K562 (cell line): ENCODE results near the gene PMP22.

Experiments
- BCL6 ChIP-seq: fragments of 250-450 bp; sonication (Bioruptor Pico); IDR thresholded peaks from 2 replicates; pipeline ENCODE4 v1.4.0; 2020
- HNRNPUL1 ChIP-seq: fragments of 200-400 bp; formaldehyde crosslinking; IDR thresholded peaks from 2 replicates; pipeline ENCODE4 v1.6.1; 2017; ENCODE audit warnings: low read length
- SP2 ChIP-seq: IDR thresholded peaks from 2 replicates; pipeline ENCODE4 v1.6.1; 2011; ENCODE audit warnings: mild to moderate bottlenecking, low read depth, low read length, moderate library complexity; ENCODE audit not compliant: poor library complexity, severe bottlenecking; ENCODE audit errors: extremely low read depth
- TF ChIP-seq, protein P1 (sequence below): IDR thresholded peaks from 3 replicates; pipeline ENCODE4 v1.6.1; 2011; ENCODE audit warnings: borderline replicate concordance, mild to moderate bottlenecking, moderate library complexity; ENCODE audit not compliant: insufficient read length; ENCODE audit errors: extremely low read depth
- TF ChIP-seq, protein P2 (sequence below), 3 experiments: IDR thresholded peaks in 2 of 3; conservative IDR thresholded peaks in 1 of 3; 2 replicates each; pipeline ENCODE4 v1.5.1; 2011 to 2012; ENCODE audit warnings: low read length in 3 of 3, mild to moderate bottlenecking in 3 of 3, control low read depth in 2 of 3, improper control_type of control experiment in 1 of 3, inconsistent platforms in 1 of 3, low read depth in 1 of 3, mixed read lengths in 1 of 3, moderate library complexity in 1 of 3; ENCODE audit not compliant: insufficient read depth in 2 of 3

DNA sequence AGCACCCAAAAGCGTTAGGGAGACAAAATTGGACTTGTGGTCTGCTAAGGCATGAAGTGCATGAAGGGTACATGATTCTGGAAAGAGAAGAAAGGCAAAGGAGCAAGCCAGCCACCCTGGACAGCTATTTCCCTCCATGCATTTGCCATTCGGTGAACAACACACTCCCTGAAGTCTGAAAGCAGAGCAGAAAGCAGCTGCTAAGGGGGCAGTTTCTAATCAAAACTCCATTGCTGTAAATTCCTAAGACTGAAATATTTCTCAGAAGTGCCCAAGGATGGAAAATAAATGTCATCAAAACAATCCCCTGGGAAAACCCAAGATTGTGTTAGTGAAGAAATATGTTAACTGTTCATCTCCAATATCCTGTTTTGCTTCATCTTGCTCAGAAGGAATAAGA is 44.3 kb downstream of the PMP22 start:
- TF ChIP-seq, protein P1, sequence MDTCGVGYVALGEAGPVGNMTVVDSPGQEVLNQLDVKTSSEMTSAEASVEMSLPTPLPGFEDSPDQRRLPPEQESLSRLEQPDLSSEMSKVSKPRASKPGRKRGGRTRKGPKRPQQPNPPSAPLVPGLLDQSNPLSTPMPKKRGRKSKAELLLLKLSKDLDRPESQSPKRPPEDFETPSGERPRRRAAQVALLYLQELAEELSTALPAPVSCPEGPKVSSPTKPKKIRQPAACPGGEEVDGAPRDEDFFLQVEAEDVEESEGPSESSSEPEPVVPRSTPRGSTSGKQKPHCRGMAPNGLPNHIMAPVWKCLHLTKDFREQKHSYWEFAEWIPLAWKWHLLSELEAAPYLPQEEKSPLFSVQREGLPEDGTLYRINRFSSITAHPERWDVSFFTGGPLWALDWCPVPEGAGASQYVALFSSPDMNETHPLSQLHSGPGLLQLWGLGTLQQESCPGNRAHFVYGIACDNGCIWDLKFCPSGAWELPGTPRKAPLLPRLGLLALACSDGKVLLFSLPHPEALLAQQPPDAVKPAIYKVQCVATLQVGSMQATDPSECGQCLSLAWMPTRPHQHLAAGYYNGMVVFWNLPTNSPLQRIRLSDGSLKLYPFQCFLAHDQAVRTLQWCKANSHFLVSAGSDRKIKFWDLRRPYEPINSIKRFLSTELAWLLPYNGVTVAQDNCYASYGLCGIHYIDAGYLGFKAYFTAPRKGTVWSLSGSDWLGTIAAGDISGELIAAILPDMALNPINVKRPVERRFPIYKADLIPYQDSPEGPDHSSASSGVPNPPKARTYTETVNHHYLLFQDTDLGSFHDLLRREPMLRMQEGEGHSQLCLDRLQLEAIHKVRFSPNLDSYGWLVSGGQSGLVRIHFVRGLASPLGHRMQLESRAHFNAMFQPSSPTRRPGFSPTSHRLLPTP = no peak
- TF ChIP-seq BCL6 (CRISPR knock-in tag) (no peak), HNRNPUL1 (no peak), SP2 (no peak)
- TF ChIP-seq, protein P2, sequence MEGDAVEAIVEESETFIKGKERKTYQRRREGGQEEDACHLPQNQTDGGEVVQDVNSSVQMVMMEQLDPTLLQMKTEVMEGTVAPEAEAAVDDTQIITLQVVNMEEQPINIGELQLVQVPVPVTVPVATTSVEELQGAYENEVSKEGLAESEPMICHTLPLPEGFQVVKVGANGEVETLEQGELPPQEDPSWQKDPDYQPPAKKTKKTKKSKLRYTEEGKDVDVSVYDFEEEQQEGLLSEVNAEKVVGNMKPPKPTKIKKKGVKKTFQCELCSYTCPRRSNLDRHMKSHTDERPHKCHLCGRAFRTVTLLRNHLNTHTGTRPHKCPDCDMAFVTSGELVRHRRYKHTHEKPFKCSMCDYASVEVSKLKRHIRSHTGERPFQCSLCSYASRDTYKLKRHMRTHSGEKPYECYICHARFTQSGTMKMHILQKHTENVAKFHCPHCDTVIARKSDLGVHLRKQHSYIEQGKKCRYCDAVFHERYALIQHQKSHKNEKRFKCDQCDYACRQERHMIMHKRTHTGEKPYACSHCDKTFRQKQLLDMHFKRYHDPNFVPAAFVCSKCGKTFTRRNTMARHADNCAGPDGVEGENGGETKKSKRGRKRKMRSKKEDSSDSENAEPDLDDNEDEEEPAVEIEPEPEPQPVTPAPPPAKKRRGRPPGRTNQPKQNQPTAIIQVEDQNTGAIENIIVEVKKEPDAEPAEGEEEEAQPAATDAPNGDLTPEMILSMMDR (IDR thresholded peaks at IDR 0.05 in 2 of 3, conservative IDR thresholded peaks at IDR 0.05 in 1 of 3; ENCODE audit: insufficient read depth in 2 of 3, low read depth in 1 of 3, low read length in 3 of 3) = no peak
